GM23248 (cell line): Measurements from ENCODE around the gene HPSE.

ENCODE experiments used
- EZH2 ChIP-seq: fragments of 200-600 bp; sonication (generic); IDR thresholded peaks from 2 replicates; pipeline ENCODE4 v1.6.1; 2018; ENCODE audit warnings: antibody characterized with exemption, mild to moderate bottlenecking; ENCODE audit not compliant: insufficient read depth, poor library complexity, severe bottlenecking
- EZH2phosphoT487 ChIP-seq: fragments of 200-600 bp; sonication (generic); IDR thresholded peaks from 2 replicates; pipeline ENCODE4 v1.6.1; 2018; ENCODE audit warnings: antibody characterized with exemption, moderate library complexity, mild to moderate bottlenecking, low read depth; ENCODE audit not compliant: insufficient read depth

DNA sequence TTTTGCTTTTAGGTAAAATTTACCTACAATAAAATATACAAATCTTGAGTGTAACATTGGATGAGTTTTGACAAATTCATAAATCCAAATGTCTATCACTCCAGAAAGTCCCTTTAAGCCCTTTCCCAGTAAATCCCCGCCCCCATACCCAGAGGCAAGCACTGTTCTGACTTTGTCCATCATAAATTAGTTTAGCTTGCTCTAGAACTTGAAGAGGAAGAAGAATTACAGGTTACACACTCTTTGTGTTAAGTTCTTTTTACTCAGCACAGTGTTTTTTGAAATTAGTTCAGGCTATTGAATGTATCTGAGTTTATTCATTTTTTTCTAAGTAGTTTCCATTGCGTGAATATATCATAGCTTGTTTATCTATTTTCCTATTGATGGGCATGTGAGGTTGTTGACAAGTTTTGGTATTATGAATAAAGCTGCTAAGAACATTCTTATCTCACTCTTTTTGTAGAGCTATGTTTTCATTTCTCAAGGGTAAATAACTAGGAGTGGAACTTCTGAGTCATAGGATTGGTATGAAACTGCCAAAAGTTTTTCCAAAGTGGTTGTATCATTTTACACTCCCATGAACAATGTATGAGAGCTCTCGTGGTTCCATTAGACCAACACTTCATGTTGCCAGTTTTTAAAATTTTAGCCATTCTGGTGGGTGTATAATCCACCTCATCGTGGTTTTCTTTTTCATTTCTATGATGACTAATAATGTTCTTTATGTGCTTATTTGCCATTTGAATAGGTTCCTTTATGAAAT is 22.4 kb upstream of the HPSE start:
- TF ChIP-seq EZH2 (no peak), EZH2phosphoT487 (no peak)
